OCI-LY3 (cell line): Measurements from ENCODE around the gene FMNL3.
A peak's percentile ranks its signal among the peaks of the same experiment; 100 is the strongest.
"Not testable (repeated sequence)": the region's sequence is repeated elsewhere in the genome, so short reads cannot be mapped to it uniquely, and the experiment has no call there.

Source experiments
- H2AFZ ChIP-seq: fragments of 200-600, 300-600 bp; shearing (Covaris generic); 2 replicates; pipeline ENCODE4 v1.6.0; 2014; ENCODE audit warnings: antibody characterized with exemption, low read depth, low read length
- H3K27ac ChIP-seq: fragments of 200-600, 300-600 bp; sonication (generic); 2 replicates; pipeline ENCODE4 v1.5.1; 2014; ENCODE audit warnings: mild to moderate bottlenecking, low read length, moderate library complexity, mixed read lengths
- H3K27me3 ChIP-seq: fragments of 200-600, 300-600 bp; sonication (generic); 2 replicates; pipeline ENCODE4 v1.6.1; 2014; ENCODE audit warnings: low read depth, low read length, mixed read lengths
- H3K36me3 ChIP-seq: fragments of 200-600, 300-600 bp; sonication (generic); replicated peaks from 2 replicates; pipeline ENCODE3; 2014; ENCODE audit warnings: low read depth, low read length, mixed read lengths
- H3K4me1 ChIP-seq: fragments of 300-600, 200-600 bp; sonication (generic); 2 replicates; pipeline ENCODE4 v1.6.1; 2014; ENCODE audit warnings: low read length, mixed read lengths
- H3K4me2 ChIP-seq: fragments of 200-600, 300-600 bp; sonication (generic); 2 replicates; pipeline ENCODE4 v1.6.1; 2014; ENCODE audit warnings: low read length, mixed read lengths
- H3K4me3 ChIP-seq: fragments of 300-600, 200-600 bp; sonication (generic); 2 replicates; pipeline ENCODE4 v1.5.1; 2014; ENCODE audit warnings: antibody characterized with exemption, mild to moderate bottlenecking, low read length, moderate library complexity
- H3K79me2 ChIP-seq: fragments of 300-600, 200-600 bp; shearing (Covaris generic); 2 replicates; pipeline ENCODE4 v1.6.1; 2014; ENCODE audit warnings: mild to moderate bottlenecking, low read length, mixed read lengths
- H3K9ac ChIP-seq: fragments of 300-600, 200-600 bp; shearing (Covaris generic); 2 replicates; pipeline ENCODE4 v1.6.0; 2014; ENCODE audit warnings: mild to moderate bottlenecking, low read length, moderate library complexity
- H3K9me3 ChIP-seq: fragments of 200-600, 300-600 bp; shearing (Covaris generic); 2 replicates; pipeline ENCODE4 v1.6.1; 2014; ENCODE audit warnings: low read length, mixed read lengths; ENCODE audit not compliant: insufficient read depth
- H4K20me1 ChIP-seq: fragments of 200-600, 300-600 bp; sonication (generic); 2 replicates; pipeline ENCODE4 v1.6.1; 2016; ENCODE audit warnings: low read length, mixed read lengths; ENCODE audit not compliant: insufficient read depth
- CTCF ChIP-seq: fragments of 200-600, 300-600 bp; sonication (generic); IDR thresholded peaks from 2 replicates; pipeline ENCODE4 v1.5.1; 2014; ENCODE audit warnings: antibody characterized with exemption, low read length, low read depth
- EZH2phosphoT487 ChIP-seq: fragments of 200-600 bp; shearing (Covaris generic); IDR thresholded peaks from 2 replicates; pipeline ENCODE4 v1.6.1; 2018; ENCODE audit warnings: antibody characterized with exemption, mixed run types, low read depth

Gene FMNL3

GRCh38 chr12:49740930-49741881 is 34.0 kb upstream of the FMNL3 start, which contains the start of gene TMBIM6:
TSS of gene TMBIM6 (plus strand) at chr12:49741557. CDS start at chr12:49752494, 10,937 bp downstream.
- peak within 1 kb of the TSS; percentile 90 for H3K9ac ChIP-seq
- no peaks in the 10 kb centered on the region for H3K27me3 ChIP-seq
- peak within 1 kb of the TSS; percentile 97 for H2AFZ ChIP-seq
- TF ChIP-seq CTCF, result peak; percentile 89
- no peak for TF ChIP-seq EZH2phosphoT487
- peak within 1 kb of the TSS; percentile 87 for H3K27ac ChIP-seq
- peak within 1 kb of the TSS; percentile 90 for H3K4me3 ChIP-seq
- H3K36me3 ChIP-seq, result peaks cover 16% of the 10 kb centered on the region
- no peaks in the 10 kb centered on the region for H3K9me3 ChIP-seq
- H4K20me1 ChIP-seq, result peaks cover 43% of the 10 kb centered on the region
- peaks cover 16% of the 10 kb centered on the region for H3K4me1 ChIP-seq
- H3K4me2 ChIP-seq, result peak within 1 kb of the TSS; percentile 89
- H3K79me2 ChIP-seq, result peaks cover 48% of the 10 kb centered on the region

- Histone ChIP-seq H3K4me1 (peaks cover 16% of the 10 kb centered on the region), H3K36me3 (peaks cover 16% of the 10 kb centered on the region), H3K79me2 (peaks cover 39% of the 10 kb centered on the region), H4K20me1 (peaks cover 35% of the 10 kb centered on the region)
- H3K4me3 ChIP-seq, H3K4me2 ChIP-seq, H3K27ac ChIP-seq, H3K27me3 ChIP-seq, H3K9me3 ChIP-seq, H3K9ac ChIP-seq, H2AFZ ChIP-seq: not testable (repeated sequence)
Observed at GRCh38 chr12:49740277-49740676, 33.1 kb upstream of the FMNL3 start.

- Histone ChIP-seq H3K79me2 (peaks cover 23% of the 10 kb centered on the region), H3K4me1 (peaks cover 15% of the 10 kb centered on the region), H4K20me1 (peaks cover 20% of the 10 kb centered on the region)
- not testable (repeated sequence) for H3K27ac ChIP-seq, H3K27me3 ChIP-seq, H3K9me3 ChIP-seq, H2AFZ ChIP-seq, H3K4me2 ChIP-seq, H3K4me3 ChIP-seq, H3K36me3 ChIP-seq, H3K9ac ChIP-seq
Observed at GRCh38 chr12:49738721-49739120, 31.5 kb upstream of the FMNL3 start.

DNA sequence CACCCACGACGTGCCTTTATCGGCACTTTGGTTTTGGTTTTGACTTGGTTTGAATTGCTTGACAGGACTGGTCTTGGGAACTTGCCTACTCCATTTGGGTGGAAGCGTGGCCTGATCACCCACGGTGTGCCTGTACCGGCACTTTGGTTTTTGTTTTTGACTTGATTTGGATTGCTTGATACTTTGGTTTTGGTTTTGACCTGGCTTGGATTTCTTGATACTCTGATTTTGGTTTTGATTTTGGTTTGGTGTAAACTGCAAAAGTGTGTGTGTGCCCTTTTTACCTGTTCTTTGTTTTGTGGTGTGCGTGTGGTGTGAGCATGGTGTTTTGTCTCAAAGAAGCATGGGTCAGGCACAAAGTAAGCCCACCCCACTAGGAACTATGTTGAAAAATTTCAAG is 27.7 kb upstream of the FMNL3 start:
- not testable (repeated sequence) for H3K27ac ChIP-seq, H2AFZ ChIP-seq, H3K9me3 ChIP-seq, H3K4me1 ChIP-seq, H4K20me1 ChIP-seq, H3K4me2 ChIP-seq, H3K9ac ChIP-seq, H3K36me3 ChIP-seq, H3K27me3 ChIP-seq, H3K4me3 ChIP-seq, H3K79me2 ChIP-seq

DNA sequence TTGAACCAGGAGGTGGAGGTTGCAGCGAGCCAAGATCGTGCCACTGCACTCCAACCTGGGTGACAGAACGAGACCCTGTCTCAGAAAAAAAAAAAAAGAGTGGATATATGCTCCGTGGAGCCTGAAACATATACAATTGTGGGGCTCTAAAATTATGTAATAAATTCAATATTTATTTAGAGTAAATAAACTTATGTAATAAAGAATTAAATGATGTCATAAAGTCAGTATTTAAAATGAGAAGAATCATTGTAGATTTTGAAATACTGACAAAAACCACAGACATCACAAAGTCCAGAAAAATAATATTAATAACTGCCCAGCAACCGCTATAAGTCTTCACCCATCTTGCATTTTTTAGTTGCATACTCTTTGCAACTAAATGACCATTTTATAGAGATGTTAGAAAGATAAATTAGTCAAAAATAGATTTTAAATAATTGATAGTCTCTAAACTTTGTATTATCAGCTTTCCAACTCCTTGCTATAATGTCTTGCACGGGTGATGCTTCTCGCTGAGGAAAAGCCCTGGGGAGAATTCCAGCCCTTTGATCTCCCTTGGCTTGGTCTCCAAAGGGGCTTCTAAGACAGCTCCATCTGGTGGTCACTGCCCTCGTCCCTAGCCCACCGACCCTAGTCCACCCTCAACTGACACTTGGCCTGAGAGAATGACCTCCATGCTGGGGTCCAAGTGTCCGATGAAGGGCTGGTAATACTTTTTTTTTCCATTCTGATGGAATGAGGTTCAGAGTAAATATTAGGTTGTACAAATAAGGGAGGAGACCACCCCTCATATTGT is 26.2 kb upstream of the FMNL3 start:
- Histone ChIP-seq H3K27me3 (no peaks in the 10 kb centered on the region), H3K4me3 (no peak overlapping the region), H3K4me1 (no peaks in the 10 kb centered on the region), H4K20me1 (no peaks in the 10 kb centered on the region), H3K4me2 (no peak overlapping the region), H3K9ac (no peak overlapping the region), H2AFZ (no peak overlapping the region), H3K36me3 (no peaks in the 10 kb centered on the region), H3K79me2 (no peaks in the 10 kb centered on the region), H3K9me3 (no peaks in the 10 kb centered on the region), H3K27ac (no peak overlapping the region)
- TF ChIP-seq CTCF, result peak; percentile 15; the same call in 1 of the 2 replicates
- no peak for TF ChIP-seq EZH2phosphoT487
